Omental fat pad (tissue), 4 donors: ENCODE data around the gene OVCH2. TPM values are rescaled to one million over a fixed set of nuclear protein-coding genes. Genes with fewer than 3 reads are reported as not detected.

Source experiments
- ATAC-seq: fragments of 150-250 bp; one replicate; pipeline ENCODE4 v1.9.1; 2016; ENCODE audit warnings: mild to moderate bottlenecking, moderate library complexity; ENCODE audit not compliant: low FRiP score
- DNase-seq: peaks from one replicate; pipeline ENCODE4 v3.0.0-alpha.2; 2019; ENCODE audit warnings: low spot score
- total RNA-seq, 4 donors: library from RNA; depleted of rRNA; stranded (reverse); fragments of >200 nt; gene quantifications; one replicate each; pipeline ENCODE4 v1.1.0, GENCODE V29; 2016
- TF ChIP-seq, protein P1 (sequence below), 3 donors: fragments of 450-650 bp; IDR thresholded peaks; one replicate each; pipeline ENCODE4 v1.5.1; 2016 to 2017; ENCODE audit warnings: antibody characterized with exemption in 3 of 3, mild to moderate bottlenecking in 3 of 3, moderate library complexity in 2 of 3

Gene OVCH2
- total RNA-seq, 4 donors from 2014 or later = 0.24 to 0.46 TPM; not detected in 2

GRCh38 chr11:7691759-7692350 lies 14.4 kb downstream of the OVCH2 start:
- DNase-seq (no peak), ATAC-seq (peak; percentile 59)
- TF ChIP-seq, protein P1, sequence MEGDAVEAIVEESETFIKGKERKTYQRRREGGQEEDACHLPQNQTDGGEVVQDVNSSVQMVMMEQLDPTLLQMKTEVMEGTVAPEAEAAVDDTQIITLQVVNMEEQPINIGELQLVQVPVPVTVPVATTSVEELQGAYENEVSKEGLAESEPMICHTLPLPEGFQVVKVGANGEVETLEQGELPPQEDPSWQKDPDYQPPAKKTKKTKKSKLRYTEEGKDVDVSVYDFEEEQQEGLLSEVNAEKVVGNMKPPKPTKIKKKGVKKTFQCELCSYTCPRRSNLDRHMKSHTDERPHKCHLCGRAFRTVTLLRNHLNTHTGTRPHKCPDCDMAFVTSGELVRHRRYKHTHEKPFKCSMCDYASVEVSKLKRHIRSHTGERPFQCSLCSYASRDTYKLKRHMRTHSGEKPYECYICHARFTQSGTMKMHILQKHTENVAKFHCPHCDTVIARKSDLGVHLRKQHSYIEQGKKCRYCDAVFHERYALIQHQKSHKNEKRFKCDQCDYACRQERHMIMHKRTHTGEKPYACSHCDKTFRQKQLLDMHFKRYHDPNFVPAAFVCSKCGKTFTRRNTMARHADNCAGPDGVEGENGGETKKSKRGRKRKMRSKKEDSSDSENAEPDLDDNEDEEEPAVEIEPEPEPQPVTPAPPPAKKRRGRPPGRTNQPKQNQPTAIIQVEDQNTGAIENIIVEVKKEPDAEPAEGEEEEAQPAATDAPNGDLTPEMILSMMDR (IDR thresholded peaks at IDR 0.05) = no peak

- TF ChIP-seq, protein P1 (IDR thresholded peaks at IDR 0.05) = no peak
- ATAC-seq = no peak
- DNase-seq = no peak
Observed at GRCh38 chr11:7690648-7691047, 15.6 kb downstream of the OVCH2 start.

DNA sequence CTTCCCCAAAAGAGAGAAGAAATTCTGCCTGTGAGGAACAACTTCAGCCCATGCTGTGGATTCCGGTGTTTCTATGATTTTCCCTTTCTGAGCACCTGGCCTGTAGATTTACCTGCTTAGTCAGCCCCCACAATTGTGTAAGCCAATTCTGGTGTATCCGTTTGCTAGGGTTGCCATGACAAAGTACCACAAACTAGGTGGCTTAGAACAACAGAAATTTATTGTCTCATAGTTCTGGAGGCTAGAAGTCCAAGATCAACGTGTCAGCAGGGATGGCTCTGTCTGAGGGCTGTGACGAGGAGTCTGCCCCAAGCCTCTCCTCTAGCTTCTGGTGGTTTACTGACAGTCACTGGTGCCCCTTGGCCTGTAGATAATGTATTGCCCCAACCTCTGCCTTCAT lies 17.0 kb downstream of the OVCH2 start:
- ATAC-seq = no peak
- DNase-seq = no peak
- TF ChIP-seq, protein P1 (IDR thresholded peaks at IDR 0.05) = no peak

- TF ChIP-seq, protein P1 (IDR thresholded peaks at IDR 0.05) = peak in 2 of 3 donors; percentile 15 to 54
- DNase-seq = no peak
- ATAC-seq = no peak
Observed at GRCh38 chr11:7688238-7688826, 17.9 kb downstream of the OVCH2 start.

DNA sequence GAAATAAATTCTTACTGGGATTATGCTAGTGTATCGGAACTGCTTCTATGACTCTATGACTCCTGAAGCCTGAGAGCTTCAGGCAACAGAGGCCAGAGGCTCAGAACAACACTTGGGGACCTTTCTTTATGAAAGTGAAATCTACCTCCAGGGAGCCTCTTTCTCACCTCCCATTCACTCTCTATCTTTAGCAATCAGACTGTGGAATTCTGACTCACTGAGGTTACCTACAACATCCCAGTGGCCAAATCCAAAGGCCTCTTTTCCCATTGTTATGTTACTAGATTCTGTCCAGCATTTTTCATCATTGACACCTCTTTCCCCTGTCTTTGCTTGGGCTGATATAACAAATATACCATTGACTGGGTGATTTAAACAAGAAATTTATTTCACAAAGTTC lies 18.9 kb downstream of the OVCH2 start:
- TF ChIP-seq, protein P1 (IDR thresholded peaks at IDR 0.05) = no peak

GRCh38 chr11:7686761-7687160 lies 19.5 kb downstream of the OVCH2 start:
- no peak for ATAC-seq
- TF ChIP-seq, protein P1 (IDR thresholded peaks at IDR 0.05) = no peak
- no peak for DNase-seq

More for the DNA sequence above, 18.9 kb downstream of the OVCH2 start:
- DNase-seq (no peak), ATAC-seq (no peak)

GRCh38 chr11:7683571-7683970 lies 22.7 kb downstream of the OVCH2 start:
- ATAC-seq (no peak), DNase-seq (no peak)
- TF ChIP-seq, protein P1 (IDR thresholded peaks at IDR 0.05) = no peak
